B cell (primary cell): ENCODE measurements around the gene USP53.

Experiments
- EZH2 ChIP-seq: IDR thresholded peaks from 2 replicates; pipeline ENCODE4 v1.6.1; 2012; ENCODE audit warnings: borderline replicate concordance, low read depth, mild to moderate bottlenecking, moderate library complexity, low read length; ENCODE audit not compliant: insufficient read depth, poor library complexity, severe bottlenecking
- TF ChIP-seq, protein P1 (sequence below): fragments of 200-600 bp; IDR thresholded peaks from one replicate; pipeline ENCODE4 v1.8.0; 2022; ENCODE audit warnings: antibody characterized with exemption, mild to moderate bottlenecking

DNA sequence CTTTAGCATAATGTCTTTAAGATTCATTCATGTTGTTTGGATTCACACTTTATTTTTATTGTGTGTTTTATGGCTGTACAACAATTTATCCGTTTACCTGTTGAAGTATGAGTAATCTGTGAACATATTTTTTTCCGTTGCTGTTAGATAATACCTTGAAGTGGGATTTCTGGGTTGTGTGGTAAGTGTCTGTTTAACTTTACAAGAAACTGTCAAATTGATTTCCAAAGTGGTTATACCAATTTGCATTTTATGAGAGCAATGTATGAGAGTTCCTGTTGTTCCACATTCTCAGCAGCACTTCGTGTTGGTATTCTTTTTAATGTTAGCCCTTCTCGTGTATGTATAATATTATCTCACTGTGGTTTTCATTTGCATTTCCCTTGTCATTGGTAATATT is 53.6 kb downstream of the USP53 start:
- TF ChIP-seq, protein P1, sequence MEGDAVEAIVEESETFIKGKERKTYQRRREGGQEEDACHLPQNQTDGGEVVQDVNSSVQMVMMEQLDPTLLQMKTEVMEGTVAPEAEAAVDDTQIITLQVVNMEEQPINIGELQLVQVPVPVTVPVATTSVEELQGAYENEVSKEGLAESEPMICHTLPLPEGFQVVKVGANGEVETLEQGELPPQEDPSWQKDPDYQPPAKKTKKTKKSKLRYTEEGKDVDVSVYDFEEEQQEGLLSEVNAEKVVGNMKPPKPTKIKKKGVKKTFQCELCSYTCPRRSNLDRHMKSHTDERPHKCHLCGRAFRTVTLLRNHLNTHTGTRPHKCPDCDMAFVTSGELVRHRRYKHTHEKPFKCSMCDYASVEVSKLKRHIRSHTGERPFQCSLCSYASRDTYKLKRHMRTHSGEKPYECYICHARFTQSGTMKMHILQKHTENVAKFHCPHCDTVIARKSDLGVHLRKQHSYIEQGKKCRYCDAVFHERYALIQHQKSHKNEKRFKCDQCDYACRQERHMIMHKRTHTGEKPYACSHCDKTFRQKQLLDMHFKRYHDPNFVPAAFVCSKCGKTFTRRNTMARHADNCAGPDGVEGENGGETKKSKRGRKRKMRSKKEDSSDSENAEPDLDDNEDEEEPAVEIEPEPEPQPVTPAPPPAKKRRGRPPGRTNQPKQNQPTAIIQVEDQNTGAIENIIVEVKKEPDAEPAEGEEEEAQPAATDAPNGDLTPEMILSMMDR = no peak
- no peak for TF ChIP-seq EZH2
